ENCODE data around the gene ENG.
A peak's percentile ranks its signal among the peaks of the same experiment; 100 is the strongest.
"Not testable (repeated sequence)": the region's sequence is repeated elsewhere in the genome, so short reads cannot be mapped to it uniquely, and the experiment has no call there.

The ENG gene

GRCh38 chr9:127863191-127863621 lies 8.7 kb upstream of the ENG start:
- no peak for DNase-seq

- peak; percentile 29 for DNase-seq
Observed at GRCh38 chr9:127862075-127863011, 7.9 kb upstream of the ENG start.

GRCh38 chr9:127860779-127861178 lies 6.3 kb upstream of the ENG start:
- no peak for DNase-seq

GRCh38 chr9:127860260-127860659 lies 5.8 kb upstream of the ENG start:
- DNase-seq = no peak

- DNase-seq = no peak
Observed at GRCh38 chr9:127858041-127858512, 3.6 kb upstream of the ENG start.

- no peak for DNase-seq
Observed at GRCh38 chr9:127857278-127857677, 2.8 kb upstream of the ENG start.

- no peak for DNase-seq
Observed at GRCh38 chr9:127856729-127857116, 2.3 kb upstream of the ENG start.

GRCh38 chr9:127856094-127856728 lies 1.8 kb upstream of the ENG start:
- DNase-seq = no peak

- no peak for DNase-seq
Observed at GRCh38 chr9:127855522-127855921, 1.1 kb upstream of the ENG start.

- no peak for DNase-seq
Observed at GRCh38 chr9:127854960-127855359, 502 bp upstream of the ENG start.

GRCh38 chr9:127853312-127854183 lies 910 bp downstream of the ENG start:
- no peak for DNase-seq

GRCh38 chr9:127852829-127853228 lies 1.6 kb downstream of the ENG start:
- no peak for DNase-seq

GRCh38 chr9:127850286-127850830 lies 4.1 kb downstream of the ENG start:
- no peak for DNase-seq

GRCh38 chr9:127848756-127849504 lies 5.5 kb downstream of the ENG start:
- no peak for DNase-seq

GRCh38 chr9:127847833-127848755 lies 6.4 kb downstream of the ENG start:
- DNase-seq = no peak

GRCh38 chr9:127847178-127847510 lies 7.3 kb downstream of the ENG start:
- DNase-seq = no peak

- no peak for DNase-seq
Observed at GRCh38 chr9:127846443-127847177, 7.8 kb downstream of the ENG start.

- DNase-seq = not testable (repeated sequence)
Observed at GRCh38 chr9:127845619-127846018, 8.8 kb downstream of the ENG start.

- no peak for DNase-seq
Observed at GRCh38 chr9:127844821-127845359, 9.6 kb downstream of the ENG start.
